GM18951 (cell line): Measurements from ENCODE around the gene SNPH.

Experiments
- POLR2A ChIP-seq: IDR thresholded peaks from 4 replicates; pipeline ENCODE4 v1.6.1; 2011; ENCODE audit warnings: mild to moderate bottlenecking; ENCODE audit not compliant: insufficient read length, insufficient read depth; ENCODE audit errors: extremely low read depth
- in situ Hi-C: fragments of 300-500 bp; cut with MboI; formaldehyde crosslinking; loops from one replicate; pipeline ENCODE4 v1.12.0; 2022; ENCODE audit warnings: low sequenced_read_pairs, mixed read lengths, inconsistent platforms; ENCODE audit not compliant: unreplicated experiment

SNPH gene

DNA sequence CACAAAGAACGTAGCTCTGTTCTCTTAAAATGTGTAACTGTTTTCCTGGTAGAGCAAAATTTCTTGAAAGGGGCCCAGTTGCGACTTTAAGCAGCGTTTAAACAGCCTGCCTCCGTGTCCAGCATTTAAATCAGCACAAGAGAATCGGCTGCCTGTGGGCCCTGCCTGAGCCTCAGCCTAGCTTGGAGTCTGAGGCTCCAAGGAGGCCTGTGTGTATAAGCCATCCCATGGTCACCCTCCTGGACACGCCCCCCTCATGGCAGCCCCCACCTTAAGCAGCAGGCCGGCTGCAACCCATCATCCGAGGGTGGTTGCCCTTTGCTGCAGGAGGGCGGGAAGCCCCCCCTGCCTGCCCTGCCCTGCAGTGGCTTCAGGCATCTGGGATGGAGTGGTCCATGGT is 44.0 kb downstream of the SNPH start:
- TF ChIP-seq POLR2A, result no peak
- in situ Hi-C loops, result no loop called here

DNA sequence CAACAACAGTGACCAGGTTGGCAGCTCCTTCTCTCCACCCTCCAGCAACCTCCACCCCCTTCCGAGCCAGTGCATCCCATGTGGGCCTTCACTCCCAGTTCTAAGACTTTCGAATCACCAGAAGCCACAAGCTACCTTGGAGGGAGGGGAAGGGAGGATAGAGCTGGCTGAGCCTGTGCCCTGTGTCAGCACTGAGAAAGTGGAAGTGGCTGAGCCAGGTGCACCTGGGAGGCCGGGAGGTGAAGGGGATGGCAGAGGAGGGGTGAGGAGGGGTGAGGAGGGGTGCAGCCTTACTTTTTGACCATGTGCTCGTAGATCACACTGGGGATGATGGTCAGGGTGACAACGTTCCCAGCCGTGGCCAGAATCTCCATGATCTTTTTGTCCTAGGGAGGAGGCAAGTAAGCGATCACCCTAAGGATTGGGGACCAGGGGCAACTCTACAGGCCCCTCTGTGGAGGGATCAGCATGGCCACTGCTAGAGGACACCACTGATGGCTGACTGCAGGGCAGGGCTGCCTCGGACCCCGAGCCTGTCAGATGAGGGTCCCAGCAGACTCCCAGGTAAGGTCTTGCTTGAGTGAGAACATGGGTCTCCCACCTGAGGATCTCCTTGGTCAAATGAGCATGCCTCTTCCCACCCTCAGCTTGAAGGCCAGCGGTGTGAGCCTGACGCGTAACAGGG is 44.6 kb downstream of the SNPH start:
- no peak for TF ChIP-seq POLR2A

DNA sequence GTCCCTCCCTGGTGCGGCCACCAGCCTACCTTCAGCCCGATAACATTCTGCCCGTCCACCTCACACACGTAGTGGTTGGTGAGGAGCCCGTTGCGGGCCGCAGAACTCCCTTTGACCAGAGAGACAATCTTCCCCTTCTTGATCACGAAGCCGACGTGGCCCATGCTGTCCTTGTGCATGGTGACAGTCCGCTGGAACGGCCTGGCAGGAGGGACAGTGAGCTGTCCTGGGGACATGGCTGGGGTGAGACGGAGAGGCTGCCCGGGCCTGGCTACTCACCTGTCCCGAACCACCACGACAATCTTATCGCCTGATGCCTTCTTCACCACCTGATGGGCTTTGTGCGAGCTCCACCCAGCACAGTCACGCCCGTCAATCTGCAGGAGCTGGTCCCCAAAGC is 46.2 kb downstream of the SNPH start:
- in situ Hi-C loops, result no loop called here
- no peak for TF ChIP-seq POLR2A

More for the DNA sequence above, 44.6 kb downstream of the SNPH start:
- in situ Hi-C loops, result no loop called here

DNA sequence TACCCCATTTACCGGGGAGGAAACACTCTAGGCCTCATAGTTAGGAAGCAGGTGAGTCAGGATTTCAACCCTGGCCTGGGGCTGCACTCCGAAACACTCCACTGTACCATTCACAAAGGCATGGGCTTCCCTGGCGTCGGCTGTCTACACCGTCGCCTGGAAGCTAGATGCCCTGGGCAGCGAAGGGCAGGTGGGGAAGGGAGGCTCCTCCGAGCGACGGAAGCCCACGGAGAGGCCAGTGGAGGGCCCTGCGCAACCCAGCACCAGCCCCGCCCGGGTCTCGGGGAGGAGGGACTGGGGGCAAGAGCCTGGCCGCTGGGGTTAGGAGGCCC is 46.8 kb downstream of the SNPH start:
- no peak for TF ChIP-seq POLR2A
- in situ Hi-C loops, result no loop called here

DNA sequence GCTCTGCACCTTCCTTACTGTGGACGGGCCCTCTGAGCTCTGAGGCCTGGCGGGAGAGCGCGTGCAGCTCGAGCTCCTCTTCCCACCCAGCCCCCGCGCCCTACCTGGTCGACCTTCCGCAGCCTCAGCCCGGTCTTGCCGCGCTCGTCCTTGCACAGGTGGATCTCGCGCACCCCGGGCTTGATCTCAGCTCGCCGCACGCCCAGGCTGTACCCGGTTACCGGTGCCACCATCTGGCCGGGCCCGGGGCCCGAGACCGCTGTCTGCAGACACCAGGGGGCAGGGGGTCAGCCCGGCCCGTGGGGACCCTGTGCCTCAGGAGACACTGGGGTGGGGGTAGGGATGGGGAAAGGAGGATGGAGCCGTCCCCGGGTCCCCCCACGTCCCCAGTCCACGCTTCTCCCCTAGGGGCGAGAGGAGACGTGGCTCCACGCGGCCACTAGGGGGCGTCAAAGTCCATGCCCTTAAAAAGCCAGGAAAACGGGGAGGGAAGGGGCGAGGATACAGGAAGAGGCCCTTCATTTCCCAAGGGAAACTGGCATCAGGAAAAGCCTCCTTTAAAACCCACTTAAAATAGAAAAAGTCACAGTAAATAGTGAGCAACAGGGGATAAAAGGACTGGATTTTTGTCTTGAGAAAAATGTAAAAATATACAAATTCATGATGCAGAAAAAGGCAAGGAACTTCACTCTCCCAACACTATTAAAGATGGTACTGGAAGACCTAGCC is 47.3 kb downstream of the SNPH start:
- no peak for TF ChIP-seq POLR2A
- in situ Hi-C loops, result no loop called here

DNA sequence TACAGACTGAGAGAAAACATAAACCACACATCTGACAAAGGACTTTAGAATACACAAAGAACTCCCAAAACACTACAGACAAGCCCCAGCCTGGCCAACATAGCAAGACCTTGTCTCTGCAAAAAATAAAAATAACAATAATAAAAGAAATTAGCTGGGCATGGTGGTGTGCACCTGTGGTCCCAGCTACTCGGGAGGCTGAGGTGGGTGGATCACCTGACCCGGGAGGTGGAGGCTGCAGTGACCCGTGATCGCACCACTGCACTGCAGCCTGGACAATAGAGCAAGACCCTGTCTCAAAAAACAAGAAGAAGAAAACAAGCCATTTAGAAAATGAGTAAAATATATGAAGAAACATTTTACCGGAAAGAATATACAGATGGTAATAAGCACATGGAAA is 49.7 kb downstream of the SNPH start:
- no peak for TF ChIP-seq POLR2A
- in situ Hi-C loops, result no loop called here

DNA sequence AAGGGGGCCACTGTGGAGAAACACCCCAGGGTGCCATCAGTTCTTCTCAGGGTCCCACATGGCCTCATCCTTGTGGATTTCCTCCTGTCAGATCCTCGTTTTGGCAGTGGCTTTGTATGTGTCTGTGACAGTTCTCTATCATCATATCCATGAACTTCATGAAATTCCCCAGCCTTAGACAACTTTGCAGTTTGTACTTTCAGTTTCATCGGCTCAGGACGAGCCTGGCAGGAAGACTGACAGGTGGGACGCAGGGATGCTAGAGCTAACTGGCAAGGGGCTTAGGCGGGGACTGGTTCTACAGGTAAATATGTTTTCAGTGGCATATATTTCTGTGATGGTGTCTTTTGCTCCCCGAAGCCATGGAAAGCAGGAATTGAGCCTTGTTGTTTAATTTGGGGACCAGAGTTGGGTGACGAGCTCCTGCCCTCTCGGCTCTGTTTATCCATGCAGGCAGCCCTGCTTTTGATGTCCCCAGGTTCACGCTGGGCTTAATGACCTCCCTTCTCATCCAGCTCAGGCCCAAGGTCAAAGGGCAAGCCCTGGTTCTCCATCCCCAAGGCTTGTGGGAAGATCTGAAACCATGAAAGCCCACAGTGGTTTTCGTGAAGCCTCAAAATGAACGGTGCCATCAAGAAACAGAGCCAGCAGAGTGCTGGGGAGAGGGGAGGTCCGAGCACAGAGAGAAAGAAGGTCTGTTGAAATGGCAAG is 51.6 kb downstream of the SNPH start:
- no peak for TF ChIP-seq POLR2A
- in situ Hi-C loops, result no loop called here

DNA sequence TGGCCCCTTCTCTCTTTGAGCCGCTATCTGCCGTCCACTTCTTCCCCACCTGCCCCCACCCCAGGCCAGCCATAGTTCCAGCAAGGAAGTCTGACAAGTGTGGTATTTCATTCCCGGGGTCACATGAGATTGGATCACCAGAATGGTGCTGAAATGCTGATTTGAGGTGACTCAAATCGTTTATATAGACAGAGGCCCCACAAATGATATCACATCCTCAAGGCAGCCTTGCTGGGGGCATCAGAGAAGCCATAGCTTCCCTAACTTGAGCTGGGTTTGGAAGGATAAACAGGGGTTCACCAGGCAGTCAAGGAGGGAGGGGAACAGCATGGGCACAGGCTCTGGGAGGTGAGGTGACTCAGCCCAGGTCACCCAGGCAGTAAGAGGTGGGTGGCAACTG is 53.0 kb downstream of the SNPH start:
- in situ Hi-C loops, result no loop called here
- no peak for TF ChIP-seq POLR2A

DNA sequence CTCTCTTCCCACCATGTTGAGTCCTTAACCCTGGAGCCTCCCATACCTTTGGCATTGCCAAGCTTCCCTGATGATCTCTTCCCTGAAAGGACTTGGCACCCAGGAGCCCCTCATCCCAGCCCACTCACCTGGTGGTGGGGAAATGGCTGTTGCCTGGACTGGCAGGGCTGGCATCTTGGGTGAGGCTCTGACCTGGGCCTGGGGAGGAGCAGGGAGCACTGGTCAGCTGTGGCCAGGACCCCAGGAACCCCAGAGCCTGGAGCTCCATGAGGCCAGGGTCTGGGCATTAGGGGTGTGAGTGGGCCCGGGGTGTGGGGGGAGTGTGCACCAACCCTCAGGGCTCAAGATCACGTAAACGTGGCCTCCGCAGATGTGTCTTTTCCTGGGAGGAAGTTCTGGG is 53.4 kb downstream of the SNPH start:
- in situ Hi-C loops, result no loop called here
- no peak for TF ChIP-seq POLR2A

DNA sequence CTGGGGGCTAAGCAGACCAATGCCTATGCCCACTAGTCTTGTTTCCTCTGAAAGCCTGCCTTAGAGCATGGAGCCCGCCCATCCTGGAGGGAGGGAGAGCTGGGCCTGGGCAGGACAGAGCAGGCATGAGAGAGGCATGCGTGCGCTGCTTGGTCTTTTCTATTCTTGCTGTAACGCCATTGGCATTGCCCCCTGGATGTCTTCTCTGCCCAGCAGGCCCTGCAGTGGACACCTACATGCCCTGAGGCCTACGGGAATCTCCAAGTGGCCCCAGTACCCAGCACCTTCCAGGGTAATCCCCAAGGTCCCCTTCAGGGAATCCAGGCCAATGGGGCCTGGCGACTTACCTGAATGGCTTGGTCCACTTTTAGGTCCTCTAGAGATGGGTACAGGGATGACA is 53.9 kb downstream of the SNPH start:
- in situ Hi-C loops, result no loop called here
- TF ChIP-seq POLR2A, result no peak

DNA sequence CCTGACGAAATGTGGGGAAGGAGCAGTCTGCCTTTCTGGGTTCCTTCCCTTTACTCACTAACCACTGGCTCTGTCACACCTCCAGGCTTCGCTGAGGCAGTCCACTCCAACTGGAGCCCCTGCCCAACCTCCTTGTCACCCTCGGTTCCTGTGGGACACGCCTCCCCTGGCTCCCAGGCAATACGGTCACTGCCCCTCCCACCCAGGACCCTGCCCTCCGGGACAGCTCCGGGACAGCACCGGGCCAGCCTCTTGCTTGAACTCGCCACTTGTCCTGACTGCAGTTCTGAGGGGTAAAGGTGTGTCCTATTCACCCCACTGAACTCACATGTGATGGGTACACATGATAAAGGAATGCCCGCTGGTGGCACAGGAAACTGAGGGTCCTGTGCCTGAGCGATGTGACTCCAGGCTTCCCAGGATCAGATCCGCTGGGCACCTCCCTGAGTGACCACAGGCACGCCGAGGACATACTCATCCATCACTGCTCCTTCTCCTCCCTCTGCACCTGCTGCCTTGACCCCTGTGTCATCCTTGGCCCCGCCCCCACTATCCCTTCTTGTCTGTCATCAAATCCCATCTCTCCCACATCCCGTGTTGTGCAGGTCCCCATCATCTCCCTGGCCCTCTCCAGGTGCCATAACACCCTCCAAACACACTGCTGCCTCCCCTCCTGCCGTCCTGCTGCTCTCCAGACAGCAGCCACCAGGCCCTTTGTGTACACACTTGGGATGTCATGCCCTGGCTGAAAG is 55.0 kb downstream of the SNPH start:
- in situ Hi-C loops, result no loop called here

DNA sequence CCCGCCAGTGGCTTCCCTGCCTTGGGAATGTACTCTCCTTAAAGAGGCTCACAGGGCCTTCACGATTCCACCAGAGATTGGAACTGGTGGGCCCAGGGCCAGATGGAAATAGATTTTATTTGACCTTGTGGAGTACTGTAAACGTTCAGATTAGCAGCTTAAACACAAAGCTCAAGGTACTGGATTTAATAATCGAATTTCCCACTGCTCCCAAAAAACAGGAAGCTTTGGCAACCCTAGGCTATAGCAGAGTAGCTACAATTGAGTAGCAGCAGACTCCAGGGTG is 55.5 kb downstream of the SNPH start:
- in situ Hi-C loops, result no loop called here
- no peak for TF ChIP-seq POLR2A

More for the DNA sequence above, 55.0 kb downstream of the SNPH start:
- TF ChIP-seq POLR2A, result no peak

DNA sequence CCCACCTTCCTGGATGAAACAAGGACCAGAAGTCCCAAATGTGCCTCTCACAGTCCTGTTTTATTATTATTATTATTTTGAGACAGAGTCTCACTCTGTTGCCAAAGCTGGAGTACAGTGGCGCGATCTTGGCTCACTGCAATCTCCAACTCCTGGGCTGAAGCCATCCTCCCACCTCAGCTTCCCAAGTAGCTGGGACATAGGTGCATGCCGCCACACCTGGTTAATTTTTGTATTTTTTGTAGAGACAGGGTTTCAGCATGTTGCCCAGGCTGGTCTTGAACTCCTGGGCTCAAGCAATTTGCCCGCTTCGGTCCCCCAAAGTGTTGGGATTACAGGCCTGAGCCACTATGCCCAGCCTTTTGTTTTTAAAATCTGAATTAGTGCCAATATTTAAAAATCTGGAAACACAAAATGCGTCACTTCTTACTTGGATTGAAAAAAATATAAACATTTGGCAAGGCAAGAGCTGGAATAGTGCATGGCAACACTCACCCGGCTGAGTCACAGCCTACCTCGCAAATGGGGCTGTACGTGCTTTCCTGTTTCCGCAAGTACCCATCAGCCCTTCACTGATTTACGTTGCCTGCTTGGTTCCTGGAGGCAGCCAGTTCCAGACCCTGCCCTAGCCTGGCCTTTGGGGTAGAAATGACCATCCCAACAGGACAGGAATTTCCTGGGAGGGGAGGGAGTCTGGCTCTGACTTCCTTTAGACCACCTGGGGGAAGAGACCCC is 56.6 kb downstream of the SNPH start:
- no peak for TF ChIP-seq POLR2A
- in situ Hi-C loops, result no loop called here
